ENCODE results near the gene TSPAN9. TPM values are rescaled to one million over a fixed set of nuclear protein-coding genes. Genes with fewer than 3 reads are reported as not detected.

The TSPAN9 gene
- total and polyA plus RNA-seq, 9 of the 15 experiments (the other 6 are each of a cell fraction or from before 2014, with no cell fraction given), result 0.23 to 2.1 (median 0.60) TPM; not detected in 2

- Histone ChIP-seq H3K27me3 (ENCODE audit: control insufficient read depth in 2 of 2, insufficient read depth in 2 of 2, low read length in 2 of 2) (peaks cover 5 to 55% of the 10 kb centered on the region in 2 experiments; a peak in 3 of 5 replicates), H3K9ac (ENCODE audit: insufficient read depth in 1 of 2, low read depth in 2 of 2, low read length in 2 of 2) (no peak overlapping the region), H3K36me3 (ENCODE audit: control insufficient read depth, insufficient read depth, low read length) (no peaks in the 10 kb centered on the region), H3K4me2 (ENCODE audit: insufficient read depth, low read length) (no peak overlapping the region), H3K9me1 (ENCODE audit: control insufficient read depth, insufficient read depth, low read length) (no peaks in the 10 kb centered on the region), H3K4me1 (replicated peaks in 1 of 2; ENCODE audit: control insufficient read depth in 2 of 2, insufficient read depth in 2 of 2, low read length in 2 of 2) (no peaks in the 10 kb centered on the region), H3K79me2 (ENCODE audit: control insufficient read depth, insufficient read depth, low read length) (no peaks in the 10 kb centered on the region), H3K4me3 (no peak overlapping the region), H2AFZ (ENCODE audit: low read depth, low read length) (no peak overlapping the region), H3K9me3 (replicated peaks; ENCODE audit: control insufficient read depth, insufficient read depth, low read depth, low read length) (no peaks in the 10 kb centered on the region), H3K27ac (ENCODE audit: extremely low read depth, low read depth, low read length) (no peak overlapping the region), H4K20me1 (replicated peaks; ENCODE audit: control insufficient read depth, insufficient read depth, low read length) (no peaks in the 10 kb centered on the region)
- in situ Hi-C loops (cut with MboI), result no loop called here
- DNase-seq (ENCODE audit: extremely low read depth in 1 of 4, low spot score in 3 of 4), result no peak
- FAIRE-seq, result no peak
- intact Hi-C loops (cut with micrococcal nuclease), result no loop called here
- WGBS (ENCODE audit: insufficient coverage, low coverage, missing lambda C conversion rate), result 1% methylated on average over 9 of the region's 11 CpGs
- BruUV-seq (replicated peaks), result no TSS peak
- CTCF ChIA-PET (ENCODE audit: low intra/inter-chr PET ratio), result no interaction called here
- POLR2A ChIA-PET, result interaction anchor here (0.7 kb wide), 1 partner anchor 264 kb away, joined by 3 read pairs; no protein-coding TSS in a partner anchor
- no peak for ATAC-seq
- no peak for TF ChIP-seq U2AF2 (optimal IDR thresholded peaks at IDR 0.05; ENCODE audit: low read depth, low read length)
- TF ChIP-seq CAMTA2 (CRISPR knock-in tag; conservative IDR thresholded peaks at IDR 0.05), result no peak
- no peak for TF ChIP-seq RBM17 (IDR thresholded peaks at IDR 0.05; ENCODE audit: borderline replicate concordance, low read depth, low read length)
Observed at GRCh38 chr12:3087758-3088650, 10.8 kb downstream of the TSPAN9 start.

- H3K4me3 ChIP-seq, result no peak overlapping the region
- in situ Hi-C loops (cut with MboI), result no loop called here
- POLR2A ChIA-PET, result interaction anchor here (0.6 kb wide), 1 partner anchor 1284 kb away, joined by 3 read pairs; no protein-coding TSS in a partner anchor
- no peak overlapping the region for H3K9ac ChIP-seq (ENCODE audit: insufficient read depth in 1 of 2, low read depth in 2 of 2, low read length in 2 of 2)
- intact Hi-C loops (cut with micrococcal nuclease), result no loop called here
- H3K27ac ChIP-seq (ENCODE audit: extremely low read depth, low read depth, low read length), result no peak overlapping the region
- H3K79me2 ChIP-seq (ENCODE audit: control insufficient read depth, insufficient read depth, low read length), result no peaks in the 10 kb centered on the region
- no peaks in the 10 kb centered on the region for H3K36me3 ChIP-seq (ENCODE audit: control insufficient read depth, insufficient read depth, low read length)
- no peaks in the 10 kb centered on the region for H3K9me3 ChIP-seq (replicated peaks; ENCODE audit: control insufficient read depth, insufficient read depth, low read depth, low read length)
- no peaks in the 10 kb centered on the region for H3K4me1 ChIP-seq (replicated peaks in 1 of 2; ENCODE audit: control insufficient read depth in 2 of 2, insufficient read depth in 2 of 2, low read length in 2 of 2)
- DNase-seq (ENCODE audit: extremely low read depth in 1 of 4, low spot score in 3 of 4) (no peak), ATAC-seq (no peak), FAIRE-seq (no peak)
- TF ChIP-seq HNRNPLL (IDR thresholded peaks at IDR 0.05; ENCODE audit: low read depth, low read length, poor library complexity, severe bottlenecking), result no peak
- TF ChIP-seq SP1 (CRISPR knock-in tag; IDR thresholded peaks at IDR 0.05), result no peak
- TF ChIP-seq GTF2A2 (tag; IDR thresholded peaks at IDR 0.05), result no peak
- TF ChIP-seq ELF2 (CRISPR knock-in tag; IDR thresholded peaks at IDR 0.05), result no peak
- TF ChIP-seq HOXB6 (CRISPR knock-in tag; IDR thresholded peaks at IDR 0.05; ENCODE audit: borderline replicate concordance), result no peak
- peak; percentile 56 for TF ChIP-seq ZNF121 (CRISPR knock-in tag; conservative IDR thresholded peaks at IDR 0.05)
- no peak overlapping the region for H3K4me2 ChIP-seq (ENCODE audit: insufficient read depth, low read length)
- H3K9me1 ChIP-seq (ENCODE audit: control insufficient read depth, insufficient read depth, low read length), result no peaks in the 10 kb centered on the region
- CTCF ChIA-PET (ENCODE audit: low intra/inter-chr PET ratio), result no interaction called here
- H2AFZ ChIP-seq (ENCODE audit: low read depth, low read length), result no peak overlapping the region
- no TSS peak for BruUV-seq (replicated peaks)
- no peaks in the 10 kb centered on the region for H4K20me1 ChIP-seq (replicated peaks; ENCODE audit: control insufficient read depth, insufficient read depth, low read length)
- H3K27me3 ChIP-seq (ENCODE audit: control insufficient read depth in 2 of 2, insufficient read depth in 2 of 2, low read length in 2 of 2), result peaks cover 5 to 59% of the 10 kb centered on the region in 2 experiments; a peak in 3 of 5 replicates
- 9% methylated on average over 4 of the region's 5 CpGs for WGBS (ENCODE audit: insufficient coverage, low coverage, missing lambda C conversion rate)
Observed at GRCh38 chr12:3089588-3089987, 12.4 kb downstream of the TSPAN9 start.

All from K562 (cell line).